GM19438 (cell line): ENCODE results near the gene CERT1.

Experiments used
- ATAC-seq: cut with Tn5 transposase; IDR thresholded peaks from one replicate; pipeline ENCODE4 v1.9.1; 2021; ENCODE audit warnings: low read depth; ENCODE audit not compliant: unreplicated experiment

Gene CERT1

GRCh38 chr5:75481024-75481423 is 30.4 kb downstream of the CERT1 start:
- no peak for ATAC-seq

GRCh38 chr5:75475364-75475763 is 36.1 kb downstream of the CERT1 start:
- no peak for ATAC-seq

GRCh38 chr5:75473463-75473862 is 38.0 kb downstream of the CERT1 start:
- ATAC-seq = no peak

GRCh38 chr5:75472973-75473372 is 38.5 kb downstream of the CERT1 start:
- ATAC-seq = no peak

- ATAC-seq = no peak
Measured at GRCh38 chr5:75471193-75471592, 40.2 kb downstream of the CERT1 start.

GRCh38 chr5:75469017-75469416 is 42.4 kb downstream of the CERT1 start:
- no peak for ATAC-seq

- ATAC-seq = no peak
Measured at GRCh38 chr5:75468593-75468992, 42.8 kb downstream of the CERT1 start.

GRCh38 chr5:75466006-75466716 is 45.3 kb downstream of the CERT1 start:
- ATAC-seq = no peak

GRCh38 chr5:75465480-75465879 is 45.9 kb downstream of the CERT1 start:
- ATAC-seq = no peak

GRCh38 chr5:75463726-75464125 is 47.7 kb downstream of the CERT1 start:
- no peak for ATAC-seq

GRCh38 chr5:75461679-75462078 is 49.8 kb downstream of the CERT1 start:
- no peak for ATAC-seq

- no peak for ATAC-seq
Measured at GRCh38 chr5:75460942-75461610, 50.4 kb downstream of the CERT1 start.

GRCh38 chr5:75460532-75460931 is 50.9 kb downstream of the CERT1 start:
- ATAC-seq = no peak

- no peak for ATAC-seq
Measured at GRCh38 chr5:75457691-75458090, 53.7 kb downstream of the CERT1 start.

GRCh38 chr5:75457161-75457560 is 54.3 kb downstream of the CERT1 start:
- no peak for ATAC-seq

- no peak for ATAC-seq
Measured at GRCh38 chr5:75450069-75450468, 61.4 kb downstream of the CERT1 start.

GRCh38 chr5:75446068-75446467 is 65.4 kb downstream of the CERT1 start:
- ATAC-seq = no peak

- no peak for ATAC-seq
Measured at GRCh38 chr5:75441560-75441959, 69.9 kb downstream of the CERT1 start.

GRCh38 chr5:75439276-75439675 is 72.2 kb downstream of the CERT1 start:
- ATAC-seq = no peak

- ATAC-seq = no peak
Measured at GRCh38 chr5:75438722-75439121, 72.7 kb downstream of the CERT1 start.

- no peak for ATAC-seq
Measured at GRCh38 chr5:75435096-75435495, 76.3 kb downstream of the CERT1 start.

GRCh38 chr5:75433814-75434506 is 77.5 kb downstream of the CERT1 start:
- no peak for ATAC-seq
